Caco-2 (cell line): ENCODE measurements around the gene NR1D1. TPM values are rescaled to one million over a fixed set of nuclear protein-coding genes. Genes with fewer than 3 reads are reported as not detected.

Source experiments
- BruUV-seq: library from RNA; stranded (reverse); fragments of 400-500 nt; replicated peaks from 2 replicates; lab custom pipeline; 2021; lab: Mats Ljungman, UMichigan
- CTCF ChIA-PET: fragments of 300-600 bp; sonication (Branson Sonifier 250); formaldehyde crosslinking; loops from one replicate; lab custom pipeline; 2022; ENCODE audit warnings: antibody characterized with exemption; lab: Charles Lee
- POLR2A ChIA-PET: fragments of 300-600 bp; sonication (Branson Sonifier 250); formaldehyde crosslinking; loops from one replicate; lab custom pipeline; 2022; ENCODE audit warnings: antibody characterized with exemption; lab: Charles Lee
- DNase-seq, 2 experiments: peaks; one replicate each; pipeline versions ENCODE4 v3.0.0 to v3.0.0-alpha.2; 2020 to 2022
- H3K27me3 ChIP-seq: replicated peaks from 2 replicates; pipeline ENCODE4 v1.6.0; 2011; ENCODE audit warnings: low read length; ENCODE audit not compliant: control insufficient read depth, insufficient read depth
- H3K36me3 ChIP-seq: 2 replicates; pipeline ENCODE4 v1.5.1; 2011; ENCODE audit warnings: low read length; ENCODE audit not compliant: control insufficient read depth, insufficient read depth
- H3K4me1 ChIP-seq: fragments of 250-450 bp; sonication (Bioruptor Pico); 2 replicates; pipeline ENCODE4 v1.5.1; 2020; ENCODE audit warnings: mild to moderate bottlenecking
- H3K4me3 ChIP-seq: 2 replicates; pipeline ENCODE4 v1.5.1; 2011; ENCODE audit warnings: low read depth, mild to moderate bottlenecking, control low read depth, low read length
- H3K9me3 ChIP-seq: fragments of 250-450 bp; sonication (Bioruptor Pico); 2 replicates; pipeline ENCODE4 v1.5.1; 2020; ENCODE audit warnings: mild to moderate bottlenecking, moderate library complexity
- H3K27ac Mint-ChIP-seq: one replicate; pipeline ENCODE4 v1.8.0; 2022; ENCODE audit warnings: mixed read lengths; ENCODE audit not compliant: unreplicated experiment
- H3K27me3 Mint-ChIP-seq: one replicate; pipeline ENCODE4 v1.8.0; 2022; ENCODE audit warnings: mixed read lengths; ENCODE audit not compliant: insufficient read depth, unreplicated experiment
- H3K36me3 Mint-ChIP-seq: one replicate; pipeline ENCODE4 v1.8.0; 2022; ENCODE audit warnings: mild to moderate bottlenecking, mixed read lengths; ENCODE audit not compliant: insufficient read depth, unreplicated experiment
- H3K4me1 Mint-ChIP-seq: one replicate; pipeline ENCODE4 v1.8.0; 2022; ENCODE audit warnings: low read depth, mixed read lengths; ENCODE audit not compliant: unreplicated experiment
- H3K4me3 Mint-ChIP-seq: one replicate; pipeline ENCODE4 v1.8.0; 2022; ENCODE audit warnings: mild to moderate bottlenecking, moderate library complexity, mixed read lengths; ENCODE audit not compliant: unreplicated experiment
- H3K9me3 Mint-ChIP-seq: one replicate; pipeline ENCODE4 v1.8.0; 2022; ENCODE audit warnings: mixed read lengths; ENCODE audit not compliant: unreplicated experiment
- CTCF ChIP-seq, 2 experiments: fragments of 200-600 bp in 1 of 2; IDR thresholded peaks; 1 replicate in 1 of 2; 2 replicates in 1 of 2; pipeline versions ENCODE4 v1.5.1 to v1.8.0; 2011 to 2022; ENCODE audit warnings: antibody characterized with exemption in 1 of 2, control low read depth in 1 of 2, inconsistent platforms in 1 of 2, low read depth in 1 of 2, low read length in 1 of 2, mild to moderate bottlenecking in 1 of 2, moderate library complexity in 1 of 2; ENCODE audit not compliant: insufficient read depth in 1 of 2, severe bottlenecking in 1 of 2, unreplicated experiment in 1 of 2
- intact Hi-C: fragments of 100-400 bp; cut with micrococcal nuclease; formaldehyde crosslinking; loops from one replicate; pipeline ENCODE4 v1.10.0; 2022; ENCODE audit not compliant: unreplicated experiment
- total RNA-seq: library from RNA; stranded (reverse); gene quantifications from 2 replicates; pipeline ENCODE4 v1.2.3, GENCODE V29; 2022

The NR1D1 gene
- total RNA-seq, 1 experiment from 2014 or later, result 8.9 TPM

- CTCF ChIA-PET, result no interaction called here
Observed at GRCh38 chr17:40093580-40094201, 6.7 kb downstream of the NR1D1 start.

GRCh38 chr17:40093005-40093579, 7.3 kb downstream of the NR1D1 start:
- ChIA-PET CTCF (interaction anchor here (0.5 to 1.0 kb wide), 2 partner anchors 11 to 20 kb away, joined by 3 to 4 read pairs; no protein-coding TSS in a partner anchor), POLR2A (no interaction called here)
- no peaks in the 10 kb centered on the region for H3K27me3 ChIP-seq
- BruUV-seq, result no TSS peak
- no peak overlapping the region for H3K4me3 ChIP-seq
- no peak for TF ChIP-seq CTCF (IDR thresholded peaks at IDR 0.05; ENCODE audit: insufficient read depth in 1 of 2, low read depth in 1 of 2, low read length in 1 of 2, severe bottlenecking in 1 of 2, unreplicated experiment in 1 of 2)
- peaks cover 33% of the 10 kb centered on the region for H3K36me3 Mint-ChIP-seq
- H3K9me3 ChIP-seq, result no peaks in the 10 kb centered on the region
- peaks cover 15% of the 10 kb centered on the region for H3K4me1 Mint-ChIP-seq
- peaks cover 3% of the 10 kb centered on the region; the same call in 1 of the 2 replicates for H3K36me3 ChIP-seq
- no peak overlapping the region for H3K4me3 Mint-ChIP-seq
- no peaks in the 10 kb centered on the region for H3K9me3 Mint-ChIP-seq
- intact Hi-C loops, result no loop called here
- no peak for DNase-seq
- H3K4me1 ChIP-seq, result peaks cover 15% of the 10 kb centered on the region
- no peaks in the 10 kb centered on the region for H3K27me3 Mint-ChIP-seq
- H3K27ac Mint-ChIP-seq, result no peak overlapping the region

More at GRCh38 chr17:40093580-40094201, 6.7 kb downstream of the NR1D1 start:
- no peak for TF ChIP-seq CTCF (IDR thresholded peaks at IDR 0.05; ENCODE audit: insufficient read depth in 1 of 2, low read depth in 1 of 2, low read length in 1 of 2, severe bottlenecking in 1 of 2, unreplicated experiment in 1 of 2)
- H3K9me3 Mint-ChIP-seq, result no peaks in the 10 kb centered on the region
- no peaks in the 10 kb centered on the region for H3K9me3 ChIP-seq
- BruUV-seq, result no TSS peak
- H3K27me3 ChIP-seq, result no peaks in the 10 kb centered on the region
- H3K36me3 Mint-ChIP-seq, result peaks cover 39% of the 10 kb centered on the region
- H3K36me3 ChIP-seq, result peaks cover 3% of the 10 kb centered on the region; the same call in 1 of the 2 replicates
- no peak overlapping the region for H3K27ac Mint-ChIP-seq
- peaks cover 19% of the 10 kb centered on the region for H3K4me1 Mint-ChIP-seq
- intact Hi-C loops, result no loop called here
- H3K4me1 ChIP-seq, result peaks cover 21% of the 10 kb centered on the region
- no peak overlapping the region for H3K4me3 ChIP-seq
- no peak for DNase-seq
- H3K27me3 Mint-ChIP-seq, result no peaks in the 10 kb centered on the region
- POLR2A ChIA-PET, result no interaction called here
- H3K4me3 Mint-ChIP-seq, result no peak overlapping the region

- no TSS peak for BruUV-seq
- TF ChIP-seq CTCF (IDR thresholded peaks at IDR 0.05; ENCODE audit: insufficient read depth in 1 of 2, low read depth in 1 of 2, low read length in 1 of 2, severe bottlenecking in 1 of 2, unreplicated experiment in 1 of 2), result no peak
- Mint-ChIP-seq H3K9me3 (no peaks in the 10 kb centered on the region), H3K27ac (no peak overlapping the region), H3K4me3 (no peak overlapping the region), H3K4me1 (peaks cover 12% of the 10 kb centered on the region), H3K27me3 (no peaks in the 10 kb centered on the region), H3K36me3 (peaks cover 35% of the 10 kb centered on the region)
- DNase-seq, result no peak
- Histone ChIP-seq H3K36me3 (peaks cover 3% of the 10 kb centered on the region), H3K9me3 (no peaks in the 10 kb centered on the region), H3K4me3 (no peak overlapping the region), H3K4me1 (peaks cover 10% of the 10 kb centered on the region; the same call in 1 of the 2 replicates), H3K27me3 (no peaks in the 10 kb centered on the region)
- CTCF ChIA-PET, result interaction anchor here (0.5 to 1.0 kb wide), 2 partner anchors 10 to 20 kb away, joined by 3 to 4 read pairs; no protein-coding TSS in a partner anchor
- intact Hi-C loops, result no loop called here
- POLR2A ChIA-PET, result no interaction called here
Observed at GRCh38 chr17:40092581-40092980, 7.8 kb downstream of the NR1D1 start.
